GM10266 (cell line): Measurements from ENCODE around the gene HM13.

ENCODE experiments used
- DNase-seq: peaks from one replicate; pipeline ENCODE4 v3.0.0; 2012; ENCODE audit errors: extremely low spot score
- TF ChIP-seq, protein P1 (sequence below): IDR thresholded peaks from 2 replicates; pipeline ENCODE4 v1.5.1; 2012; ENCODE audit warnings: mild to moderate bottlenecking, low read depth; ENCODE audit not compliant: control insufficient read depth, insufficient read depth; ENCODE audit errors: missing control alignments

The HM13 gene

DNA sequence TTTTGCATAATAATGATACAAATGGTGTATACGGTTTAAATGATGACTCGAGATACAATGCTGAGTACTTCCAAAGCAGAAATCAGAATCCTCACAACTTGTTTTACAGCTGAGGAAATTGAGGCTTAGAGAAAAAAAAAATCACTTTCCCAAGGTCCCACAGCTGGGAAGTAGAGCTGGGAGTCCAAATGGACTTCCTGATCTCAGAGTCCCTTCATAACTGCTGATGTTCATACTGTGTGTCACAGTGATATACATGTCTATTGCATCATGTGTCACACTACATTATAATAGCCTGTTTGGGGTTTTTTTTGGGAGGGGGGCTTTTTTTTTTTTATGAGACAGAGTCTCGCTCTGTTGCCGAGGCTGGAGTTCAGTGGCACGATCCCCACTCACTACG, 8.5 kb downstream of the HM13 start:
- no peak for DNase-seq
- TF ChIP-seq, protein P1, sequence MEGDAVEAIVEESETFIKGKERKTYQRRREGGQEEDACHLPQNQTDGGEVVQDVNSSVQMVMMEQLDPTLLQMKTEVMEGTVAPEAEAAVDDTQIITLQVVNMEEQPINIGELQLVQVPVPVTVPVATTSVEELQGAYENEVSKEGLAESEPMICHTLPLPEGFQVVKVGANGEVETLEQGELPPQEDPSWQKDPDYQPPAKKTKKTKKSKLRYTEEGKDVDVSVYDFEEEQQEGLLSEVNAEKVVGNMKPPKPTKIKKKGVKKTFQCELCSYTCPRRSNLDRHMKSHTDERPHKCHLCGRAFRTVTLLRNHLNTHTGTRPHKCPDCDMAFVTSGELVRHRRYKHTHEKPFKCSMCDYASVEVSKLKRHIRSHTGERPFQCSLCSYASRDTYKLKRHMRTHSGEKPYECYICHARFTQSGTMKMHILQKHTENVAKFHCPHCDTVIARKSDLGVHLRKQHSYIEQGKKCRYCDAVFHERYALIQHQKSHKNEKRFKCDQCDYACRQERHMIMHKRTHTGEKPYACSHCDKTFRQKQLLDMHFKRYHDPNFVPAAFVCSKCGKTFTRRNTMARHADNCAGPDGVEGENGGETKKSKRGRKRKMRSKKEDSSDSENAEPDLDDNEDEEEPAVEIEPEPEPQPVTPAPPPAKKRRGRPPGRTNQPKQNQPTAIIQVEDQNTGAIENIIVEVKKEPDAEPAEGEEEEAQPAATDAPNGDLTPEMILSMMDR = no peak

DNA sequence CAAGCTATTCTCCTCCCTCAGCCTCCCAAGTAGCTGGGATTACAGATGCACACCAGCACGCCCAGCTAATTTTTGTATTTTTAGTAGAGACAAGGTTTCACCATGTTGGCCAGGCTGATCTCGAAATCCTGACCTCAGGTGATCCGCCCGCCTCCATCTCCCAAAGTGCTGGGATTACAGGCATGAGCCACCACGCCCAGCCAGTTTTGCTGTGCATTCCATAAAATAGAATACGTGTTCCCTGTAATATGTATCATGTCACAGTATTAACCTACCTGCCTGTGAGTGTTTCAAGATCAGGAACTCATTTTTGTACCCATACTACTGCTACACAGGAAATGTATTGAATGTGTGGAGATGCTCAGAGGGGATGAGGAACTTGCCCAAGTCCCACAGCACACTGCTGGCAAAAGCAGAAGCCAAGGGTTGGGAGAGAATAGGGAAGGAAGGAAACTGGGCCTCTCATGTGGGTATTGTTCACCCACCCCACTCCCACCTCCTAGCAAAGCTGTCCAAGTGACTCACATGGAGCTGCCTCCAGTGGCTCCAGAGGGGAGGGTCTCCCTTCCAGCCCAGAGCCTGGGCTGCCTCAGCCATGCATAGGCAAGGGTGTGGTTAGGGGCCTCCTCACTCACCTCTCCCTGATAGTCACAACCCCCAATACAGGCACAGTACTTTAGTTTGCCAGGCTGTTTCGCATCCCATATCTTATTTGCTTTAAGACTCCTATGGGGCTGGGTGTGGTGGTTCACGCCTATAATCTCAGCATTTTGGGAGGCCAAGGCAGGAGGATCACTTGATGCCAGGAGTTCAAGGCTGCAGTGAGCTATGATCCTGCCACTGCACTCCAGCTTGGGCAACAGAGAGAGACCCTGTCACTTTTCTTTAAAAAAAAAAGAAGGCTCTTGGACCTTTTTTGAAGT, 9.4 kb downstream of the HM13 start:
- DNase-seq = no peak
- TF ChIP-seq, protein P1 = no peak

DNA sequence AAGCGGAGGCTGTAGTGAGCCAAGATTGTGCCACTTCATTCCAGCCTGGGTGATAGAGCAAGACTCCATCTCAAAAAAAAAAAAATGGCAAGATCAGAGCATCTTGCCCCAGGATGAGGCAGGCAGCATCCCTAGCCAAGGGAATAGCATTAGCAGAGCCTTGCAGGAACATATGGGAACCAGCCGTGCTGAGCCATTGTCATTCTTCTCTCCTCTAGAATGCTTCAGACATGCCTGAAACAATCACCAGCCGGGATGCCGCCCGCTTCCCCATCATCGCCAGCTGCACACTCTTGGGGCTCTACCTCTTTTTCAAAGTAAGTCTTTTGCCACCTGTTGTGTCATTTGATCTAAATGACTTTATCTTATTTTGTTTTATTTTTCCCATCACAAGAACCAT, 13.0 kb downstream of the HM13 start:
- TF ChIP-seq, protein P1 = no peak
- no peak for DNase-seq

DNA sequence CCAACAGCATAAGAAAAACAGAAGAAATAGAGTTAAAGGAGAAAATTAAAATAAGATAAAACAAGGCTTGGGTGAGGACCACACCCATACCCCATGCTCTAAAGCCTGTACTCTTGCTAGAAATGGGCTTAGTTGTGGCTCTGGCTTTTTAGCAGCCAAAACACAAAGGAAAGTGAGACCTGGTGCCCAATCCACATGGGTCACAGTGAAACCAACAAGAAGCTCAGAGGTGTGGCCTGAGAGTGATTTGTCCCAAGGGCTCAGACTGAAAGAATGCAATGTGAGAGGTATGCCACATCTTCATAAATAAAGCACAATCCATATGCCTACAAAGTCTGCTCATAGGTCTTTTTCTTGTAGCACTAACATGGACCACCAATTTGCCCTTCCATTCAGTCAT, 21.1 kb downstream of the HM13 start:
- DNase-seq = no peak
- TF ChIP-seq, protein P1 = no peak

DNA sequence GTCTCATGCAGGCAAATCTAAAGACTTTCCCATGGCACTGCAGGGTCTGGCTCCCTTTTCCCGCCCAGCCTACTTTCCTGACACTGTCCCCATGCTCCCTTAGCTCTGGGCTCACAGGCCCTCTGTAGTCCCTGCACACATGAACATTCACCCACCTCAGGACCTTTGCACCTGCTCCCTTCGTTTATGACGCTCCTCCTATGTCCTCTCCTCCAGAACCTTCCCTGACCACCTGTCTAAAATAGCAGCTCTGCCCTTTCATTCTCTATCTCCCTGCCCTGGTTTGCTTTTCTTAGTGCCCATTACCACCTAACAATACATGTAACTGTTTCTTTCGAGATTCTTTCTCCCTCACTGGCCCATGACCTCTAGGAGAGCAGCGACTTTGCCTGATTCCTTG, 22.3 kb downstream of the HM13 start:
- TF ChIP-seq, protein P1 = no peak
- no peak for DNase-seq

DNA sequence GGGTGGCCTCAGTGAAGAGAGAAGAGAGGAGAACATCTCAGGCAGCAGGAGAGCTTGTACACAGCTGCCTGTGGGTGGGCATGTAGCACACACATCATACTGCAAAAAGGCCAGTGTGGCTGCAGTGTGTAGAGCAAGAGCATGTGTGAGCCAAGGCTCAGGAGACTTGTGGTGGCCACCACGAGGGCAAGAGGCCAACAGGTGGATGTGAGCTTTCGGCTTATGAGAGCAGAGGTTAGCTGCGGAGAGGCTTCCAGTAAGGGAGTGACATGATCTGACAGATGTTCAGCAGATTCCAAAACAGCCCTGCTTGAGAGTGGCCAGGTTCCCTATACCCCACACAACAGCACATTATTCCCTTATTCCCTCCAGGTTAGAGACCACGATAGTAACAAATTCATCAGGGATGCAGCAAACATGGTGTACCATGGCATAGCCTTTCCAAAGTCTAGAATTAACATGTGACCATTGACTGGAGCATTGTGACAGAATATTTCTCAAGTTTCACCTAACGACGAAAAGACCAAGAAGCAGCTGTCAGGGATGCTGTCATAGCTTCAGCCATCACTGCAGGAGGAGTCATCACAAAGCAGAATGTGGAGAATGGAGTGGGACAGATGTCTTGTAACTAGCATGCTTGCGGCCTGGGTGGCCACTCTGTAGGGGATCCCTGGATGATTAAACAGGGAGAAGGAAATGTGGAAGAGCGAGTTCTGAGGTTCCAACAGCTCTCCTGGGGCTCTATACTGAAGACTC, 23.1 kb downstream of the HM13 start:
- TF ChIP-seq, protein P1 = no peak
- no peak for DNase-seq

DNA sequence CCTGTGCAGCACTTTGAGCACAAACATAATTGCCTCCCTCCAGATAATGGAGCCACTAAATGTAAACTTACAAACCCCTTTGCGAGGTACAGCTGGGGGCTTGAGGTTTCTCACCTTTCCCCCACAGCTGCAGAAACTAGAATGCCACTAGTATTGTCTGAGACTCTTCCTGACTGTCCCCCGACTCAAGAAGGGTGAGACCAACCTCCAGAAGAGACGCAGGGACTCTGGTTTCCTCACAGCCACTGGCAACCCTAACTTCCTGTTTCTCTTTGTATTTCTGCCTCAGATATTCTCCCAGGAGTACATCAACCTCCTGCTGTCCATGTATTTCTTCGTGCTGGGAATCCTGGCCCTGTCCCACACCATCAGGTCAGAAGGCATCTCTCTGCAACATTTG, 23.6 kb downstream of the HM13 start:
- no peak for DNase-seq
- TF ChIP-seq, protein P1 = no peak
